Fibroblast of villous mesenchyme (primary cell): ENCODE results near the gene SRRD. TPM values are rescaled to one million over a fixed set of nuclear protein-coding genes. Genes with fewer than 3 reads are reported as not detected.

ENCODE experiments used
- DNase-seq: peaks from one replicate; pipeline ENCODE4 v3.0.0-alpha.2; 2010; ENCODE audit warnings: low read depth
- H3K4me3 ChIP-seq: 2 replicates; pipeline ENCODE4 v1.5.1; 2011; ENCODE audit warnings: low read depth, mild to moderate bottlenecking, low read length
- CTCF ChIP-seq: IDR thresholded peaks from 2 replicates; pipeline ENCODE4 v1.5.1; 2012; ENCODE audit warnings: low read depth, mild to moderate bottlenecking, low read length; ENCODE audit not compliant: insufficient read depth
- total RNA-seq: library from RNA; depleted of rRNA; stranded (reverse); fragments of >200 nt; gene quantifications from 2 replicates; pipeline ENCODE4 v1.2.3, GENCODE V29; 2012

SRRD gene
- total RNA-seq, 1 donor, result 10.4 TPM

GRCh38 chr22:26482161-26482560 lies 1.5 kb upstream of the SRRD start:
- H3K4me3 ChIP-seq, result no peak overlapping the region
- no peak for TF ChIP-seq CTCF
- no peak for DNase-seq

- TF ChIP-seq CTCF, result no peak
- DNase-seq, result no peak
- H3K4me3 ChIP-seq, result peak overlapping the region; percentile 90
Measured at GRCh38 chr22:26483043-26483438, 636 bp upstream of the SRRD start.

GRCh38 chr22:26484360-26484706 lies 656 bp downstream of the SRRD start:
- H3K4me3 ChIP-seq, result peak overlapping the region; percentile 90
- TF ChIP-seq CTCF, result no peak
- peak; percentile 18 for DNase-seq

GRCh38 chr22:26485013-26485412 lies 1.3 kb downstream of the SRRD start:
- H3K4me3 ChIP-seq, result no peak overlapping the region
- no peak for TF ChIP-seq CTCF
- DNase-seq, result peak; percentile 70

GRCh38 chr22:26485806-26486390 lies 2.2 kb downstream of the SRRD start:
- no peak for DNase-seq
- no peak overlapping the region for H3K4me3 ChIP-seq
- no peak for TF ChIP-seq CTCF

- no peak for TF ChIP-seq CTCF
- H3K4me3 ChIP-seq, result no peak overlapping the region
- DNase-seq, result no peak
Measured at GRCh38 chr22:26486394-26486793, 2.7 kb downstream of the SRRD start.

- no peak for TF ChIP-seq CTCF
- H3K4me3 ChIP-seq, result no peak overlapping the region
- no peak for DNase-seq
Measured at GRCh38 chr22:26487996-26488395, 4.3 kb downstream of the SRRD start.
